GM12878 (cell line): ENCODE results near the gene CD2. TPM values are rescaled to one million over a fixed set of nuclear protein-coding genes. Genes with fewer than 3 reads are reported as not detected.

Experiments used
- ATAC-seq: fragments of 200-7000 bp; cut with Tn5 transposase; 3 replicates; pipeline ENCODE4 v1.9.1; 2020; ENCODE audit warnings: mild to moderate bottlenecking, moderate library complexity
- BruUV-seq: library from RNA; stranded (reverse); fragments of 400-500 nt; replicated peaks from 2 replicates; lab custom pipeline; 2021; lab: Mats Ljungman, UMichigan
- CTCF ChIA-PET: fragments of 300-600 bp; sonication (Branson Sonifier 250); formaldehyde crosslinking; extraction: SDS; loops from one replicate; lab custom pipeline; 2021; ENCODE audit warnings: inconsistent platforms; lab: Yijun Ruan, JAX
- POLR2A ChIA-PET: fragments of 350-600 bp; formaldehyde crosslinking; extraction: SDS; loops from one replicate; lab custom pipeline; 2021; ENCODE audit warnings: inconsistent platforms; lab: Charles Lee
- RAD21 ChIA-PET: fragments of 300-600 bp; sonication (Branson Sonifier 250); formaldehyde crosslinking; loops from one replicate; lab custom pipeline; 2023; ENCODE audit warnings: antibody characterized with exemption; ENCODE audit not compliant: unreplicated experiment; lab: Charles Lee
- SMC1A ChIA-PET: fragments of 300-600 bp; sonication (Branson Sonifier 250); formaldehyde crosslinking; loops from one replicate; lab custom pipeline; 2023; ENCODE audit not compliant: unreplicated experiment, uncharacterized antibody; lab: Charles Lee
- DNase-seq: peaks from one replicate; pipeline ENCODE4 v3.0.0-alpha.2; 2011; ENCODE audit warnings: low read depth, low spot score
- FAIRE-seq: peaks from 3 replicates; lab custom pipeline; 2011; peaks lifted over from hg19 to GRCh38; lab: Jason Lieb, UNC
- H2AFZ ChIP-seq: 2 replicates; pipeline ENCODE4 v1.6.0; 2011; ENCODE audit warnings: low read depth, low read length, control low read depth; ENCODE audit not compliant: control insufficient read depth
- H3K27ac ChIP-seq: 2 replicates; pipeline ENCODE4 v1.5.1; 2011; ENCODE audit warnings: control low read depth; ENCODE audit not compliant: control insufficient read depth, insufficient read depth
- H3K27me3 ChIP-seq, 2 experiments: replicated peaks in 1 of 2; 2 replicates each; pipeline versions ENCODE4 v1.6.0 to v1.6.1; 2011; ENCODE audit warnings: low read length in 1 of 2; ENCODE audit not compliant: control insufficient read depth in 2 of 2, insufficient read depth in 2 of 2
- H3K36me3 ChIP-seq, 2 experiments: 2 replicates each; pipeline ENCODE4 v1.5.1; 2011; ENCODE audit warnings: low read length in 1 of 2; ENCODE audit not compliant: control insufficient read depth in 2 of 2, insufficient read depth in 2 of 2
- H3K4me1 ChIP-seq: 2 replicates; pipeline ENCODE4 v1.6.1; 2011; ENCODE audit warnings: mild to moderate bottlenecking, low read length, moderate library complexity, mixed read lengths; ENCODE audit not compliant: control insufficient read depth, insufficient read depth
- H3K4me2 ChIP-seq: 2 replicates; pipeline ENCODE4 v1.6.0; 2011; ENCODE audit warnings: control low read depth; ENCODE audit not compliant: control insufficient read depth, insufficient read depth
- H3K4me3 ChIP-seq: fragments of 200-600 bp; sonication (generic); 2 replicates; pipeline ENCODE4 v1.5.1; 2016
- H3K79me2 ChIP-seq: 2 replicates; pipeline ENCODE4 v1.6.0; 2011; ENCODE audit warnings: low read length; ENCODE audit not compliant: control insufficient read depth, insufficient read depth
- H3K9ac ChIP-seq: 2 replicates; pipeline ENCODE4 v1.8.0; 2011; ENCODE audit warnings: low read length, control low read depth, mixed read lengths; ENCODE audit not compliant: control insufficient read depth, insufficient read depth
- H3K9me3 ChIP-seq: replicated peaks from 3 replicates; pipeline ENCODE4 v1.5.1; 2011; ENCODE audit warnings: mild to moderate bottlenecking, low read length; ENCODE audit not compliant: control insufficient read depth, insufficient read depth
- H4K20me1 ChIP-seq: 2 replicates; pipeline ENCODE4 v1.6.0; 2011; ENCODE audit not compliant: control insufficient read depth, insufficient read depth
- EGR1 ChIP-seq, 2 experiments: IDR thresholded peaks; 1 replicate in 1 of 2; 2 replicates in 1 of 2; pipeline ENCODE4 v1.6.1; 2011 to 2012; ENCODE audit warnings: low read depth in 2 of 2, low read length in 2 of 2, borderline replicate concordance in 1 of 2, mild to moderate bottlenecking in 1 of 2, moderate library complexity in 1 of 2
- WGBS: methylation state at CpG from one replicate; pipeline ENCODE4 v1.1.6; 2016; ENCODE audit warnings: low lambda C conversion rate; ENCODE audit not compliant: insufficient replicate concordance, insufficient coverage; ENCODE audit errors: missing lambda C conversion rate; 5-methylcytosine and 5-hydroxymethylcytosine counted together
- in situ Hi-C: fragments of 300-500 bp; cut with MboI; formaldehyde crosslinking; loops from 9 replicates; pipeline ENCODE4 v1.14.3; 2018; ENCODE audit warnings: mixed read lengths
- intact Hi-C: fragments of 100-400 bp; cut with micrococcal nuclease; formaldehyde crosslinking; loops from one replicate; pipeline ENCODE4 v1.14.2; 2022; ENCODE audit not compliant: unreplicated experiment
- polyA plus RNA-seq, 11 experiments: library from polyadenylated mRNA; depleted of rRNA in 4 of 11; unstranded in 6 of 11; stranded (reverse) in 5 of 11; fragments of >200 nt; fragmentation: Nextera tagmentation in 4 of 11; fragmentation: Illumina TruSeq in 1 of 11; extraction: Ambion mirVana in 4 of 11; extraction: Trizol in 1 of 11; gene quantifications; 1 replicate in 1 of 11; 2 replicates in 10 of 11; pipeline versions ENCODE4 v1.2.1 to v1.2.3, GENCODE V29; 2011 to 2016; ENCODE audit warnings: inconsistent platforms in 2 of 11, missing spikeins in 2 of 11, low read depth in 1 of 11
- total RNA-seq, 4 experiments: library from RNA; depleted of rRNA in 3 of 4; stranded (reverse); fragments of >200 nt in 3 of 4; fragmentation: Illumina TruSeq in 1 of 4; extraction: Trizol in 1 of 4; gene quantifications; 2 replicates each; pipeline versions ENCODE4 v1.2.1 to v1.2.3, GENCODE V29; 2013 to 2021
- TF ChIP-seq, protein P1 (sequence below): fragments of 450-650 bp; IDR thresholded peaks from 2 replicates; pipeline ENCODE4 v1.6.1; 2016; ENCODE audit warnings: mild to moderate bottlenecking, moderate library complexity, borderline replicate concordance

Gene CD2
- total and polyA plus RNA-seq, 10 of the 15 experiments (the other 5 are each of a cell fraction or from before 2014, with no cell fraction given), result 0.15 to 4.3 (median 2.8) TPM

DNA sequence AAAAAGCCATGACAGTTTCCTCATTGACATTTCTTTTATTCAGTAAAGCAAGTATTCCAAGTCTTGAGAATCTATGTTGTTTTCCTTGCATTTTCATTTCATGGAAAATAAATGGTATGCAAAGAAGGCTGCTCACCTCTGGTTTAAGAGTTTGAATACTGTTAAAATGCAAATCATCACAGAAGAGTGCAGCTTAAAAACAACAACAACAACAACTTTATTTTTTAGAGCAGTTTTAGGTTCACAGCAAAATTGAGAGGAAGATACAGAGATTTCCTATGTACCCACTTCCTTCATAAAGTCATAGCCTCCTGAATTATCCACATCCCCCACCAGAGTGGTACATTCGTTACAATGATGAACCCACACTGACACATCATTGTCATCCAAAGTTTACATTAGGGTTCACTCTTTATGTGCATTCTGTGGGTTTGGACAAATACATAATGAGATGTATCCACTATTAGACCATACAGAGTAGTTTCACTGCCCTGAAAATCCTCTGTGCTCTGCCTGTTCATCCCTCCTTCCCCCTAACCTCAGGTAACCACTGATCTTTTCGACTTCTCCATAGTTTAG is 39.2 kb downstream of the CD2 start:
- Histone ChIP-seq H3K36me3 (no peaks in the 10 kb centered on the region), H2AFZ (no peak overlapping the region), H3K9me3 (no peaks in the 10 kb centered on the region), H3K9ac (no peak overlapping the region), H3K4me3 (no peak overlapping the region)
- in situ Hi-C loops, result no loop called here
- no peak for TF ChIP-seq EGR1 (IDR thresholded peaks at IDR 0.05; ENCODE audit: borderline replicate concordance in 1 of 2, low read depth in 2 of 2, low read length in 2 of 2)
- TF ChIP-seq, protein P1, sequence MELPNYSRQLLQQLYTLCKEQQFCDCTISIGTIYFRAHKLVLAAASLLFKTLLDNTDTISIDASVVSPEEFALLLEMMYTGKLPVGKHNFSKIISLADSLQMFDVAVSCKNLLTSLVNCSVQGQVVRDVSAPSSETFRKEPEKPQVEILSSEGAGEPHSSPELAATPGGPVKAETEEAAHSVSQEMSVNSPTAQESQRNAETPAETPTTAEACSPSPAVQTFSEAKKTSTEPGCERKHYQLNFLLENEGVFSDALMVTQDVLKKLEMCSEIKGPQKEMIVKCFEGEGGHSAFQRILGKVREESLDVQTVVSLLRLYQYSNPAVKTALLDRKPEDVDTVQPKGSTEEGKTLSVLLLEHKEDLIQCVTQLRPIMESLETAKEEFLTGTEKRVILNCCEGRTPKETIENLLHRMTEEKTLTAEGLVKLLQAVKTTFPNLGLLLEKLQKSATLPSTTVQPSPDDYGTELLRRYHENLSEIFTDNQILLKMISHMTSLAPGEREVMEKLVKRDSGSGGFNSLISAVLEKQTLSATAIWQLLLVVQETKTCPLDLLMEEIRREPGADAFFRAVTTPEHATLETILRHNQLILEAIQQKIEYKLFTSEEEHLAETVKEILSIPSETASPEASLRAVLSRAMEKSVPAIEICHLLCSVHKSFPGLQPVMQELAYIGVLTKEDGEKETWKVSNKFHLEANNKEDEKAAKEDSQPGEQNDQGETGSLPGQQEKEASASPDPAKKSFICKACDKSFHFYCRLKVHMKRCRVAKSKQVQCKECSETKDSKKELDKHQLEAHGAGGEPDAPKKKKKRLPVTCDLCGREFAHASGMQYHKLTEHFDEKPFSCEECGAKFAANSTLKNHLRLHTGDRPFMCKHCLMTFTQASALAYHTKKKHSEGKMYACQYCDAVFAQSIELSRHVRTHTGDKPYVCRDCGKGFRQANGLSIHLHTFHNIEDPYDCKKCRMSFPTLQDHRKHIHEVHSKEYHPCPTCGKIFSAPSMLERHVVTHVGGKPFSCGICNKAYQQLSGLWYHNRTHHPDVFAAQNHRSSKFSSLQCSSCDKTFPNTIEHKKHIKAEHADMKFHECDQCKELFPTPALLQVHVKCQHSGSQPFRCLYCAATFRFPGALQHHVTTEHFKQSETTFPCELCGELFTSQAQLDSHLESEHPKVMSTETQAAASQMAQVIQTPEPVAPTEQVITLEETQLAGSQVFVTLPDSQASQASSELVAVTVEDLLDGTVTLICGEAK, result peak; percentile 64; the same call in 1 of the 2 replicates
- TF ChIP-seq, all 136 proteins: peak for 1
- FAIRE-seq, result no peak
- 18% methylated on average over 2 of the region's 2 CpGs for WGBS
- H3K4me2 ChIP-seq, result no peak overlapping the region
- ChIA-PET CTCF (interaction anchor here (0.7 to 7.6 kb wide), 11 partner anchors 8 to 220 kb away, joined by 4 to 68 read pairs (median 4); no protein-coding TSS in a partner anchor), POLR2A (interaction anchor here (0.9 to 2.8 kb wide), 8 partner anchors 8 to 266 kb away, joined by 3 to 12 read pairs (median 4); partner anchors contain the start of gene TTF2), SMC1A (interaction anchor here (1.0 to 6.8 kb wide), 11 partner anchors 7 to 84 kb away, joined by 3 to 72 read pairs (median 5); no protein-coding TSS in a partner anchor), RAD21 (interaction anchor here (1.2 to 5.5 kb wide), 5 partner anchors 13 to 55 kb away, joined by 3 to 49 read pairs (median 26); no protein-coding TSS in a partner anchor)
- H3K27ac ChIP-seq, result no peak overlapping the region
- H4K20me1 ChIP-seq, result no peaks in the 10 kb centered on the region
- H3K4me1 ChIP-seq, result peaks cover 11% of the 10 kb centered on the region
- H3K79me2 ChIP-seq, result no peaks in the 10 kb centered on the region
- H3K27me3 ChIP-seq, result no peaks in the 10 kb centered on the region
- intact Hi-C loops, result no loop called here
- no peak for DNase-seq
- BruUV-seq, result no TSS peak
- ATAC-seq, result no peak; the same call in 2 of the 3 replicates
